Measurements from ENCODE around the gene OTUB2.

OTUB2 gene

GRCh38 chr14:93997082-93997481, 29.1 kb upstream of the OTUB2 start, which contains the start of gene CCDC197:
Gene CCDC197, plus strand, starts transcription at chr14:93997301. Its CDS starts 831 bp downstream, at chr14:93998132.
- no peak for DNase-seq

GRCh38 chr14:93997916-93998870, 27.9 kb upstream of the OTUB2 start:
- no peak for DNase-seq

GRCh38 chr14:93998871-93999403, 27.2 kb upstream of the OTUB2 start:
- DNase-seq = no peak

- DNase-seq = no peak
Observed at GRCh38 chr14:93999573-93999972, 26.6 kb upstream of the OTUB2 start.

GRCh38 chr14:94000267-94000666, 25.9 kb upstream of the OTUB2 start:
- DNase-seq = no peak

- DNase-seq = no peak
Observed at GRCh38 chr14:94001016-94001415, 25.1 kb upstream of the OTUB2 start.

- DNase-seq = no peak
Observed at GRCh38 chr14:94001501-94002396, 24.4 kb upstream of the OTUB2 start.

- no peak for DNase-seq
Observed at GRCh38 chr14:94003397-94003796, 22.7 kb upstream of the OTUB2 start.

GRCh38 chr14:94004015-94004414, 22.1 kb upstream of the OTUB2 start:
- no peak for DNase-seq

- DNase-seq = no peak
Observed at GRCh38 chr14:94005324-94006073, 20.6 kb upstream of the OTUB2 start.

GRCh38 chr14:94008234-94008633, 17.9 kb upstream of the OTUB2 start:
- DNase-seq = no peak

GRCh38 chr14:94009767-94010166, 16.4 kb upstream of the OTUB2 start:
- no peak for DNase-seq

- no peak for DNase-seq
Observed at GRCh38 chr14:94010625-94011024, 15.5 kb upstream of the OTUB2 start.

GRCh38 chr14:94011795-94012194, 14.3 kb upstream of the OTUB2 start:
- DNase-seq = no peak

GRCh38 chr14:94014382-94014781, 11.8 kb upstream of the OTUB2 start:
- no peak for DNase-seq

GRCh38 chr14:94015223-94015622, 10.9 kb upstream of the OTUB2 start:
- no peak for DNase-seq

- no peak for DNase-seq
Observed at GRCh38 chr14:94016446-94016976, 9.6 kb upstream of the OTUB2 start.

- no peak for DNase-seq
Observed at GRCh38 chr14:94018308-94018707, 7.8 kb upstream of the OTUB2 start.

GRCh38 chr14:94019329-94019728, 6.8 kb upstream of the OTUB2 start:
- no peak for DNase-seq

- no peak for DNase-seq
Observed at GRCh38 chr14:94020267-94020666, 5.9 kb upstream of the OTUB2 start.

GRCh38 chr14:94021001-94021400, 5.1 kb upstream of the OTUB2 start:
- no peak for DNase-seq
